AML-193 (cell line): ENCODE data around the gene PDGFB.

Experiments
- DNase-seq, 2 experiments: peaks; one replicate each; lab custom pipeline; 2025; lab: John Stamatoyannopoulos, UW

Gene PDGFB

DNA sequence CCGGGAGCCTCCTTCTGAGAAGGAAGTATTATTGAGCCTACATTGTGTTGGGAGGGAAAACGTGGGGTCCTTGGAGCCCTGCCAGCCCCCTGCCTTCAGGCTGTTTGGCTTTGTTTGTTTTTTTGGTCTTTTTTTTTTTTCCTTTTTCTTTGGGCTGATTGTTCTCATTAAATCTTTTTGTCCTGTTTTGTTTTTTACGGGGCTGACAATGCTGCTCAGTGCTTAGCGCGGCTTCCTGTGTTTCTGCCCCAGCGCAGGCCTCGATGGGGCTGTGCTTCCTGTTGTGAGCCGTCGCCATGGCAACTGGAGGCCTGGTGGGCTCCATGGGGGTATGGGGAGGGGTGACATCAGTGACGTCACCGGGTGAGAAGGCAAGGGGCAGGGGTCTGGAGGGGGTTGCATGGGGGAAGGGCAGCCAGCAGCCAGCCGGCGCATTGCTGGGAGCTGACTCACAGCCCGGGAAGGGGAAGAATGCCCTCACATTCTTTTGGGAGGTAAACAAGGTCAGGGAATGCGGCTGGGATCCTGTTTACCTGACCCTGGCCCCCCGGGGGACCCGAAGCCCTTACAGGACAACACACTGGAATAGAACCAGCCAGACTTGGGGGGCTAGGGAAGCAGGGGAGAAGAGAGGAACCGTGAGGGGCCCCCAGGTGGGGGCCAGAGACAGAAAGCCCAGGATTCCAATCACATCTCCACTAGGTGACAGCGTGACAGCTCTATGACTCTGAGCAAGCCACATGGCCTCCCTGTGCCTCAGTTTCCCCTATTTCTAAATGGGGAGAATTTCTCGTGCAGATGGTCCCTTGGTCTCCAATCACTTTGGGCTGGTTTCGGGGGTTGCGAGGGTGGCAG is 70.1 kb downstream of the PDGFB start:
- DNase-seq, result no peak

DNA sequence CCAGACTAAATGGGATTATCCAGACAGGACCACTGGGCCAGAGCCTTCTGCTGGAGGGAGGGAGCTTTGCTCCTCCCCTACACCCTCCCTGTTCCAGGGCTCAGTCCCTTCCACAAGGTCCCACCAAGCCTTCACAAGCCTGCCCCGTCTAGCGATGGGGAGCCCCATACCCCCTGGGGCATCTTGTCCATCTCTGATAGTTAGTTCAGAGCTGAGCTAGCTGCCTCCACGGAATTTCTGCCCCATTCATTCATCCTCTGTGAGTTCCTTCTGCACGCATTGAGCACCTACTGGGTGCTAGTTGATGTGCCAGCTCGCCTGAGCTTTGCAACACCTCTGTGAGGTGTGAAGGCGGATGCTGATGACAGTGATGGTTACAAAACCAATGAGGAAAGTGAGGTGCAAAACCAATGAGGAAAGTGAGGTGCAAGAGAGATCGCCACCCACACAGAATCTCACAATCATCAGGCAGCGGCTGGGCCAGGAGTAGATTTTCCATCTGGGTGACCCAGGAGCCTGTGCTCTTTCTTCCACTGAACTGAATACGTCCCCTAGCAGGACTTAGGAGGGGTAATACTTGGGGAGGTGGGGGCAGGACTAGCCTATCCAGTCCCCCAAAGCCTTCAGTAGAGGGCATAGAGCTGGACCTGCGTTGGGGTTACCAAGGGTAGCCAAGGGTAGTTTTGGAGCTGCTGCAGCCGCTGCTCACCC is 70.8 kb downstream of the PDGFB start:
- no peak for DNase-seq
